SK-N-SH (cell line): Measurements from ENCODE around the gene ACOX2.

Source experiments
- EP300 ChIP-seq, 2 experiments: IDR thresholded peaks; 2 replicates each; pipeline versions ENCODE4 v1.4.0 to v1.6.1; 2012; ENCODE audit warnings: borderline replicate concordance in 1 of 2, low read depth in 1 of 2, low read length in 1 of 2
- EZH2phosphoT487 ChIP-seq: fragments of 200-600 bp; sonication (generic); IDR thresholded peaks from 2 replicates; pipeline ENCODE4 v1.6.1; 2017; ENCODE audit warnings: low read depth, mixed run types, mild to moderate bottlenecking, antibody characterized with exemption, moderate library complexity, borderline replicate concordance
- IRF3 ChIP-seq: fragments of 150-350 bp; IDR thresholded peaks from 2 replicates; pipeline ENCODE4 v1.6.1; 2016; ENCODE audit warnings: mild to moderate bottlenecking, low read depth, low read length
- SMC3 ChIP-seq: IDR thresholded peaks from 2 replicates; pipeline ENCODE4 v1.6.1; 2012; ENCODE audit warnings: low read depth, low read length, improper control_type of control experiment
- TAF1 ChIP-seq: IDR thresholded peaks from 2 replicates; pipeline ENCODE4 v1.6.1; 2012; ENCODE audit warnings: low read depth, mild to moderate bottlenecking, low read length, moderate library complexity, borderline replicate concordance
- TF ChIP-seq, protein P1 (sequence below): IDR thresholded peaks from 2 replicates; pipeline ENCODE4 v1.6.1; 2012; ENCODE audit warnings: mild to moderate bottlenecking, low read depth, low read length, moderate library complexity
- TF ChIP-seq, protein P2 (sequence below): fragments of 150-350 bp; IDR thresholded peaks from 2 replicates; pipeline ENCODE4 v1.6.1; 2017; ENCODE audit warnings: antibody characterized with exemption, low read length, low read depth, borderline replicate concordance
- TF ChIP-seq, protein P3 (sequence below): fragments of 200-600 bp; sonication (generic); IDR thresholded peaks from 2 replicates; pipeline ENCODE4 v1.6.1; 2017; ENCODE audit warnings: antibody characterized with exemption, mild to moderate bottlenecking, moderate library complexity

DNA sequence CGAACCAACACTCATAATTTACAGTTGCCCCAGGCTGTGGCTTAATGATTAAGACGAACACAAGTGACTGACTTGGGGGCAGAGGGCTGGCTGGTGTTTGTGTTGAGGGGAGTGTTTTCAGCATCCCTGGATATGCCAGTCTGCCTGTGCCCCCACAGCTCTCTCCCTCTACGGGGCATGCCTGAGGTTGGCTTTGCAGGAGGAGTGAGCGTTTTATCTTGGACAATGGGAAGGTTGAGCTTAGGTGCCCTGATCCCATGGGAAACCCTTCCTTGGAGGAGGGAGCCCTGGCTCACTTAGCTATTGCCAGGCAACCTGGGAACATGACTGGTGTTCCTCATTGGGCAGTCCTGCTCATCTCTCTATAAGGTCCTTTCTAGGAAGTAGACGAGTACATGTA lies 22.6 kb upstream of the ACOX2 start:
- TF ChIP-seq TAF1 = no peak
- TF ChIP-seq, protein P1, sequence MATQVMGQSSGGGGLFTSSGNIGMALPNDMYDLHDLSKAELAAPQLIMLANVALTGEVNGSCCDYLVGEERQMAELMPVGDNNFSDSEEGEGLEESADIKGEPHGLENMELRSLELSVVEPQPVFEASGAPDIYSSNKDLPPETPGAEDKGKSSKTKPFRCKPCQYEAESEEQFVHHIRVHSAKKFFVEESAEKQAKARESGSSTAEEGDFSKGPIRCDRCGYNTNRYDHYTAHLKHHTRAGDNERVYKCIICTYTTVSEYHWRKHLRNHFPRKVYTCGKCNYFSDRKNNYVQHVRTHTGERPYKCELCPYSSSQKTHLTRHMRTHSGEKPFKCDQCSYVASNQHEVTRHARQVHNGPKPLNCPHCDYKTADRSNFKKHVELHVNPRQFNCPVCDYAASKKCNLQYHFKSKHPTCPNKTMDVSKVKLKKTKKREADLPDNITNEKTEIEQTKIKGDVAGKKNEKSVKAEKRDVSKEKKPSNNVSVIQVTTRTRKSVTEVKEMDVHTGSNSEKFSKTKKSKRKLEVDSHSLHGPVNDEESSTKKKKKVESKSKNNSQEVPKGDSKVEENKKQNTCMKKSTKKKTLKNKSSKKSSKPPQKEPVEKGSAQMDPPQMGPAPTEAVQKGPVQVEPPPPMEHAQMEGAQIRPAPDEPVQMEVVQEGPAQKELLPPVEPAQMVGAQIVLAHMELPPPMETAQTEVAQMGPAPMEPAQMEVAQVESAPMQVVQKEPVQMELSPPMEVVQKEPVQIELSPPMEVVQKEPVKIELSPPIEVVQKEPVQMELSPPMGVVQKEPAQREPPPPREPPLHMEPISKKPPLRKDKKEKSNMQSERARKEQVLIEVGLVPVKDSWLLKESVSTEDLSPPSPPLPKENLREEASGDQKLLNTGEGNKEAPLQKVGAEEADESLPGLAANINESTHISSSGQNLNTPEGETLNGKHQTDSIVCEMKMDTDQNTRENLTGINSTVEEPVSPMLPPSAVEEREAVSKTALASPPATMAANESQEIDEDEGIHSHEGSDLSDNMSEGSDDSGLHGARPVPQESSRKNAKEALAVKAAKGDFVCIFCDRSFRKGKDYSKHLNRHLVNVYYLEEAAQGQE = no peak
- no peak for TF ChIP-seq EP300 (IDR thresholded peaks at IDR 0.05; ENCODE audit: borderline replicate concordance in 1 of 2, low read depth in 1 of 2, low read length in 1 of 2)
- TF ChIP-seq, protein P2, sequence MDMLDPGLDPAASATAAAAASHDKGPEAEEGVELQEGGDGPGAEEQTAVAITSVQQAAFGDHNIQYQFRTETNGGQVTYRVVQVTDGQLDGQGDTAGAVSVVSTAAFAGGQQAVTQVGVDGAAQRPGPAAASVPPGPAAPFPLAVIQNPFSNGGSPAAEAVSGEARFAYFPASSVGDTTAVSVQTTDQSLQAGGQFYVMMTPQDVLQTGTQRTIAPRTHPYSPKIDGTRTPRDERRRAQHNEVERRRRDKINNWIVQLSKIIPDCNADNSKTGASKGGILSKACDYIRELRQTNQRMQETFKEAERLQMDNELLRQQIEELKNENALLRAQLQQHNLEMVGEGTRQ = no peak
- TF ChIP-seq IRF3 = no peak
- TF ChIP-seq, protein P3, sequence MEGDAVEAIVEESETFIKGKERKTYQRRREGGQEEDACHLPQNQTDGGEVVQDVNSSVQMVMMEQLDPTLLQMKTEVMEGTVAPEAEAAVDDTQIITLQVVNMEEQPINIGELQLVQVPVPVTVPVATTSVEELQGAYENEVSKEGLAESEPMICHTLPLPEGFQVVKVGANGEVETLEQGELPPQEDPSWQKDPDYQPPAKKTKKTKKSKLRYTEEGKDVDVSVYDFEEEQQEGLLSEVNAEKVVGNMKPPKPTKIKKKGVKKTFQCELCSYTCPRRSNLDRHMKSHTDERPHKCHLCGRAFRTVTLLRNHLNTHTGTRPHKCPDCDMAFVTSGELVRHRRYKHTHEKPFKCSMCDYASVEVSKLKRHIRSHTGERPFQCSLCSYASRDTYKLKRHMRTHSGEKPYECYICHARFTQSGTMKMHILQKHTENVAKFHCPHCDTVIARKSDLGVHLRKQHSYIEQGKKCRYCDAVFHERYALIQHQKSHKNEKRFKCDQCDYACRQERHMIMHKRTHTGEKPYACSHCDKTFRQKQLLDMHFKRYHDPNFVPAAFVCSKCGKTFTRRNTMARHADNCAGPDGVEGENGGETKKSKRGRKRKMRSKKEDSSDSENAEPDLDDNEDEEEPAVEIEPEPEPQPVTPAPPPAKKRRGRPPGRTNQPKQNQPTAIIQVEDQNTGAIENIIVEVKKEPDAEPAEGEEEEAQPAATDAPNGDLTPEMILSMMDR = no peak
- no peak for TF ChIP-seq SMC3
- TF ChIP-seq EZH2phosphoT487 = no peak
